Kidney (tissue), 14 donors: ENCODE results near the gene STX8. TPM values are rescaled to one million over a fixed set of nuclear protein-coding genes. Genes with fewer than 3 reads are reported as not detected.

ENCODE experiments used
- DNase-seq, 5 donors: peaks; one replicate each; pipeline ENCODE4 v3.0.0-alpha.2; 2013 to 2020
- FAIRE-seq: peaks from 2 replicates; lab custom pipeline; 2012; peaks lifted over from hg19 to GRCh38; lab: Jason Lieb, UNC
- H3K27ac ChIP-seq, 2 donors: one replicate each; pipeline ENCODE4 v1.7.0; 2013; ENCODE audit warnings: low read depth in 2 of 2, low read length in 2 of 2, inconsistent platforms in 1 of 2
- H3K27me3 ChIP-seq: one replicate; pipeline ENCODE4 v1.7.1; 2013; ENCODE audit warnings: low read length, inconsistent platforms; ENCODE audit not compliant: control insufficient read depth, insufficient read depth
- H3K36me3 ChIP-seq, 3 donors: one replicate each; pipeline versions ENCODE4 v1.7.0 to v1.7.1; 2013; ENCODE audit warnings: low read length in 3 of 3, control low read depth in 1 of 3, inconsistent platforms in 1 of 3; ENCODE audit not compliant: insufficient read depth in 3 of 3, control insufficient read depth in 2 of 3
- H3K4me1 ChIP-seq, 3 donors: one replicate each; pipeline versions ENCODE4 v1.7.0 to v1.7.1; 2013; ENCODE audit warnings: low read length in 3 of 3, inconsistent platforms in 1 of 3, low read depth in 1 of 3; ENCODE audit not compliant: control insufficient read depth in 2 of 3, insufficient read depth in 2 of 3
- H3K4me3 ChIP-seq, 3 donors: one replicate each; pipeline versions ENCODE4 v1.7.0 to v1.8.1; 2013; ENCODE audit warnings: low read length in 3 of 3, control low read depth in 1 of 3, inconsistent platforms in 1 of 3
- H3K9ac ChIP-seq, 3 donors: one replicate each; pipeline versions ENCODE4 v1.7.0 to v1.7.1; 2013; ENCODE audit warnings: low read length in 3 of 3, control low read depth in 1 of 3, inconsistent platforms in 1 of 3
- H3K9me3 ChIP-seq, 3 donors: one replicate each; pipeline versions ENCODE4 v1.7.0 to v1.7.1; 2013; ENCODE audit warnings: low read length in 3 of 3, control low read depth in 1 of 3, inconsistent platforms in 1 of 3; ENCODE audit not compliant: control insufficient read depth in 2 of 3, insufficient read depth in 1 of 3
- intact Hi-C: fragments of 100-400 bp; cut with DNase I; formaldehyde crosslinking; loops from one replicate; pipeline ENCODE4 v1.11.1; 2022
- polyA plus RNA-seq: library from polyadenylated mRNA; stranded (reverse); fragments of 350-450 nt; fragmentation: Illumina TruSeq; extraction: RNeasy Lipid Tissue Mini Kit (QIAGEN cat#74804); gene quantifications from one replicate; pipeline ENCODE4 v1.2.3, GENCODE V29; 2014; ENCODE audit warnings: low read depth, low replicate concordance; ENCODE audit not compliant: insufficient read depth
- total RNA-seq: library from RNA; stranded (reverse); fragmentation: NEBNext Ultra II Directional; extraction: Animal tissue kit (Norgen Biotek cat#: 25700); gene quantifications from one replicate; pipeline ENCODE4 v1.2.1, GENCODE V29; 2021
- TF ChIP-seq, protein P1 (sequence below): IDR thresholded peaks from 3 replicates; pipeline ENCODE4 v1.5.1; 2012; ENCODE audit warnings: mild to moderate bottlenecking, moderate library complexity, borderline replicate concordance; ENCODE audit not compliant: insufficient read depth; ENCODE audit errors: extremely low read depth
- donor health status: control.
- donor health status: control.
- donor health status: control.
- donor health status: control.
- donor health status: control.
- donor health status: DM: yes; HTN: yes; CAD: no.
- donor health status: Normal renal cell carcinoma (clear cell type).

The STX8 gene
- total and polyA plus RNA-seq, 2 donors from 2014 or later = 67.2 to 127 TPM

- Histone ChIP-seq H3K9ac (no peak overlapping the region), H3K36me3 (no peaks in the 10 kb centered on the region), H3K4me1 (no peaks in the 10 kb centered on the region), H3K9me3 (peaks cover 0 to 8% (median 1%) of the 10 kb centered on the region in 3 donors), H3K4me3 (no peak overlapping the region), H3K27me3 (no peaks in the 10 kb centered on the region), H3K27ac (no peak overlapping the region)
- DNase-seq (no peak), FAIRE-seq (no peak)
- intact Hi-C loops = no loop called here
- TF ChIP-seq, protein P1, sequence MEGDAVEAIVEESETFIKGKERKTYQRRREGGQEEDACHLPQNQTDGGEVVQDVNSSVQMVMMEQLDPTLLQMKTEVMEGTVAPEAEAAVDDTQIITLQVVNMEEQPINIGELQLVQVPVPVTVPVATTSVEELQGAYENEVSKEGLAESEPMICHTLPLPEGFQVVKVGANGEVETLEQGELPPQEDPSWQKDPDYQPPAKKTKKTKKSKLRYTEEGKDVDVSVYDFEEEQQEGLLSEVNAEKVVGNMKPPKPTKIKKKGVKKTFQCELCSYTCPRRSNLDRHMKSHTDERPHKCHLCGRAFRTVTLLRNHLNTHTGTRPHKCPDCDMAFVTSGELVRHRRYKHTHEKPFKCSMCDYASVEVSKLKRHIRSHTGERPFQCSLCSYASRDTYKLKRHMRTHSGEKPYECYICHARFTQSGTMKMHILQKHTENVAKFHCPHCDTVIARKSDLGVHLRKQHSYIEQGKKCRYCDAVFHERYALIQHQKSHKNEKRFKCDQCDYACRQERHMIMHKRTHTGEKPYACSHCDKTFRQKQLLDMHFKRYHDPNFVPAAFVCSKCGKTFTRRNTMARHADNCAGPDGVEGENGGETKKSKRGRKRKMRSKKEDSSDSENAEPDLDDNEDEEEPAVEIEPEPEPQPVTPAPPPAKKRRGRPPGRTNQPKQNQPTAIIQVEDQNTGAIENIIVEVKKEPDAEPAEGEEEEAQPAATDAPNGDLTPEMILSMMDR = no peak
These were observed 245.5 kb downstream of the STX8 start for GRCh38 chr17:9330141-9330540.

- no peaks in the 10 kb centered on the region for H3K4me1 ChIP-seq
- TF ChIP-seq, protein P1 = no peak
- H3K9me3 ChIP-seq = peaks cover 0 to under 1% (median 0%) of the 10 kb centered on the region in 3 donors
- no peaks in the 10 kb centered on the region for H3K27me3 ChIP-seq
- H3K27ac ChIP-seq = no peak overlapping the region
- no peak for FAIRE-seq
- DNase-seq = peak in 1 of 5 donors; percentile 8
- intact Hi-C loops = no loop called here
- no peak overlapping the region for H3K4me3 ChIP-seq
- no peaks in the 10 kb centered on the region for H3K36me3 ChIP-seq
- no peak overlapping the region for H3K9ac ChIP-seq
These were observed 246.2 kb downstream of the STX8 start for GRCh38 chr17:9329251-9329921.

GRCh38 chr17:9324864-9325263, 250.8 kb downstream of the STX8 start:
- FAIRE-seq = no peak
- H3K9me3 ChIP-seq = no peaks in the 10 kb centered on the region
- H3K4me3 ChIP-seq = no peak overlapping the region
- intact Hi-C loops = no loop called here
- no peaks in the 10 kb centered on the region for H3K4me1 ChIP-seq
- DNase-seq = no peak
- TF ChIP-seq, protein P1 = no peak
- H3K9ac ChIP-seq = no peak overlapping the region
- no peak overlapping the region for H3K27ac ChIP-seq
- H3K27me3 ChIP-seq = no peaks in the 10 kb centered on the region
- no peaks in the 10 kb centered on the region for H3K36me3 ChIP-seq

DNA sequence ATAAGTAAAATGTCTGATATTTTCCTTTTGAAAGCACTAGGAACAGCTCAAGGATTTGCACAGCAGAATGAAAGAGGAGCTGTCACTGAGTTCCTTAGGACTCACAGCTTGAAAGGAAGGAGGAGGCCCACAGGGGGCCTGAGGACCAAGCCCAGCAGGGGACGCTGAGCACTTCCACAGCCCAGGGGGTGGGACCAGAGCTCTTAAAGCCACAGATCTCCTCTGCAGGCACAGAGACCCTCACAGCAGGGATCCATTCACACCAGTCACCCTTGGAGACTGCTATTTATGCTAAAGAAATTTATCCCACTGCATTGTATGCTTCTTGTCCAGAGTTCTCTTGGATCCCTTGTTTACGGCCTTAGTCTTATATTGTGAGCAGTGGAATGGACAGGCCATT, 253.3 kb downstream of the STX8 start:
- TF ChIP-seq, protein P1 = no peak
- Histone ChIP-seq H3K4me1 (no peaks in the 10 kb centered on the region), H3K9ac (no peak overlapping the region), H3K36me3 (no peaks in the 10 kb centered on the region), H3K9me3 (no peaks in the 10 kb centered on the region), H3K4me3 (no peak overlapping the region), H3K27ac (no peak overlapping the region), H3K27me3 (no peaks in the 10 kb centered on the region)
- intact Hi-C loops = no loop called here
- peak in 2 of 5 donors; percentile 24 to 55 for DNase-seq
- FAIRE-seq = no peak
